Progenitor cell of endocrine pancreas (in vitro differentiated cells): Measurements from ENCODE around the gene HK1. TPM values are rescaled to one million over a fixed set of nuclear protein-coding genes. Genes with fewer than 3 reads are reported as not detected.

Source experiments
- DNase-seq: peaks from one replicate; pipeline ENCODE4 v3.0.0; 2021; ENCODE audit warnings: low spot score; ENCODE audit not compliant: unreplicated experiment
- H3K27ac Mint-ChIP-seq: 2 replicates; pipeline ENCODE4 v1.8.0; 2021; ENCODE audit warnings: mild to moderate bottlenecking, moderate library complexity, mixed read lengths
- H3K27me3 Mint-ChIP-seq: 2 replicates; pipeline ENCODE4 v1.8.0; 2021; ENCODE audit warnings: mixed read lengths
- H3K36me3 Mint-ChIP-seq: 2 replicates; pipeline ENCODE4 v1.8.0; 2022; ENCODE audit warnings: mixed read lengths; ENCODE audit not compliant: insufficient read depth
- H3K4me1 Mint-ChIP-seq: 2 replicates; pipeline ENCODE4 v1.8.0; 2021; ENCODE audit warnings: low read depth, mixed read lengths
- H3K4me3 Mint-ChIP-seq: 2 replicates; pipeline ENCODE4 v1.8.0; 2021; ENCODE audit warnings: low read depth, mild to moderate bottlenecking, moderate library complexity, mixed read lengths
- H3K9me3 Mint-ChIP-seq: 2 replicates; pipeline ENCODE4 v1.8.0; 2021; ENCODE audit warnings: low read depth, mixed read lengths
- long read RNA-seq: library from polyadenylated mRNA; unstranded; transcript quantifications from one replicate; pipeline ENCODE4 v2.0.0, GENCODE V29; 2020
- total RNA-seq: library from RNA; stranded (reverse); gene quantifications from 2 replicates; pipeline ENCODE4 v1.2.1, GENCODE V29; 2021
- TF ChIP-seq, protein P1 (sequence below): fragments of 200-600 bp; sonication (generic); IDR thresholded peaks from one replicate; pipeline ENCODE4 v1.5.0; 2021; ENCODE audit warnings: antibody characterized with exemption, mild to moderate bottlenecking; ENCODE audit not compliant: unreplicated experiment

The HK1 gene
- 32.5 and 35.6 TPM in 2 replicates for total RNA-seq
- long read RNA-seq, transcript HK1-202 (18 exons, 3,605 nt) = major isoform, 104 of 133 reads
- long read RNA-seq, partial matches to known transcripts = 16 of 133 reads
- long read RNA-seq, other reads (novel, unspliced or antisense) = 13 of 133 reads

DNA sequence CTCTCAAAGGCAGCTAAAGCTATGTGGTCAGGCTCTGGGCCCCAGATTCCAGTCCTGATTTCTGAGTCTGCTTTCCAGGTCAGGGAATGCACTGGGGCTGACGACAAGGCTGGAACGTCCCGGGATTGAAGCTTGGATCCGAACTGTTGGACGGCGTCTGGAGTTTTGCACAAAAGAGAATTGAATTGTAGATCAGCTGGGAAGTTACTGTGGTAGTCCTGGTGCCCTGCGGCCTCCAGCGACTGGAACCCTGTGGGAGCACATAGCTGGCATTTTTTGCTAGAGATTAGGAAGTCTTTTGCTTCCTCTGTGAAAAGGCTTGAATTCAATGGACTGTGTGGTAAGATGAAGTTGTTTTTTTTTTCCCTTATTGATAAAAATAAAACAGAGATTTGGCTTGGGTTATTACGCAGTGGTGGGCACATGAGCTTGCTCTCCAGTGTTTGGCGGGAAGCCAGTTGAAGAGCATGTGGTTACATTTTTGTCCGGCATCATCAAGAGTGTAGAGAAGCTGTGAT, at the start of gene HK1:
Gene HK1, plus strand, starts transcription at position 51 of the 518 bp plus-strand sequence.
- TF ChIP-seq, protein P1, sequence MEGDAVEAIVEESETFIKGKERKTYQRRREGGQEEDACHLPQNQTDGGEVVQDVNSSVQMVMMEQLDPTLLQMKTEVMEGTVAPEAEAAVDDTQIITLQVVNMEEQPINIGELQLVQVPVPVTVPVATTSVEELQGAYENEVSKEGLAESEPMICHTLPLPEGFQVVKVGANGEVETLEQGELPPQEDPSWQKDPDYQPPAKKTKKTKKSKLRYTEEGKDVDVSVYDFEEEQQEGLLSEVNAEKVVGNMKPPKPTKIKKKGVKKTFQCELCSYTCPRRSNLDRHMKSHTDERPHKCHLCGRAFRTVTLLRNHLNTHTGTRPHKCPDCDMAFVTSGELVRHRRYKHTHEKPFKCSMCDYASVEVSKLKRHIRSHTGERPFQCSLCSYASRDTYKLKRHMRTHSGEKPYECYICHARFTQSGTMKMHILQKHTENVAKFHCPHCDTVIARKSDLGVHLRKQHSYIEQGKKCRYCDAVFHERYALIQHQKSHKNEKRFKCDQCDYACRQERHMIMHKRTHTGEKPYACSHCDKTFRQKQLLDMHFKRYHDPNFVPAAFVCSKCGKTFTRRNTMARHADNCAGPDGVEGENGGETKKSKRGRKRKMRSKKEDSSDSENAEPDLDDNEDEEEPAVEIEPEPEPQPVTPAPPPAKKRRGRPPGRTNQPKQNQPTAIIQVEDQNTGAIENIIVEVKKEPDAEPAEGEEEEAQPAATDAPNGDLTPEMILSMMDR = no peak
- Mint-ChIP-seq H3K4me1 (peaks cover 6% of the 10 kb centered on the region), H3K9me3 (no peaks in the 10 kb centered on the region), H3K27me3 (peaks cover 10% of the 10 kb centered on the region), H3K4me3 (no peak within 1 kb of the TSS), H3K27ac (no peak within 1 kb of the TSS), H3K36me3 (no peaks in the 10 kb centered on the region)
- no peak for DNase-seq

DNA sequence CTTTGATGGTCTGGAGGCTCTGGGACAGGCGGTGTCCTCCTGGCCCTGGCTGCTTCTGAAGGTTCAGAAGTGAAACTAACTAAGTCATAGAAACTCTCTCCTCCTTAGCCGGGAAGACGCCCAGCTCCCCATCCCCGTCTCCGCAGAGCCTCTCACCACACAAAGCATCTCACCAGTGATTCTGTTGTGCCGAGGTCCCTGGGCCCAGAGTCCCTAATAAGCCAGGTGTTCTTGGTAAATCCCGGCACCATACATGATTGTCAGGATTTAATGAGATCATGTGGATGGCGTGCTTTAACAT, 48.7 kb upstream of the HK1 start:
- no peaks in the 10 kb centered on the region for H3K9me3 Mint-ChIP-seq
- H3K4me1 Mint-ChIP-seq = peaks cover 6% of the 10 kb centered on the region
- no peak overlapping the region for H3K4me3 Mint-ChIP-seq
- peaks cover 16% of the 10 kb centered on the region for H3K27me3 Mint-ChIP-seq
- TF ChIP-seq, protein P1 = no peak
- no peaks in the 10 kb centered on the region for H3K36me3 Mint-ChIP-seq
- no peak for DNase-seq
- H3K27ac Mint-ChIP-seq = no peak overlapping the region

DNA sequence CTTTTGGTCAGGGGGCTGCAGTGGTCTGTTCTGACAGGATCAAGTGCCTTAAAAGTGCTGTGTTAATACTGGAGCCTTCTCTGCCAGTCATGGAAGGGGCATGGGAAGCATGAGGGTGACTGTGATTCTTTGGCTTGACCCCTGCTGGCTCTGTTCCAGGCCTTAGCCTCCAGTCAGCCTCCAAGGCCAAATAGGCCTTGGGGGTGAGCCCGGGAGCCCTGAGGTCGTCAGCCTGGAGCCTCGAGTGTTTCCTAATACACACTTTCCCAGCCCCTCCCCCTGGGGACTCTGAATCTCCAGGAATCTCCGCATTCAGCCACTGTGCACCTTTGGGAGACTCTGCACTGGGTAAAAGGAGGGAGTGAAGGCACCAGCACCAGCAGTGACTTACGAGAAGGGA, 48.2 kb upstream of the HK1 start:
- Mint-ChIP-seq H3K9me3 (no peaks in the 10 kb centered on the region), H3K27me3 (peaks cover 14% of the 10 kb centered on the region), H3K36me3 (no peaks in the 10 kb centered on the region), H3K27ac (no peak overlapping the region), H3K4me3 (no peak overlapping the region), H3K4me1 (peaks cover 3% of the 10 kb centered on the region)
- TF ChIP-seq, protein P1 = no peak
- no peak for DNase-seq

DNA sequence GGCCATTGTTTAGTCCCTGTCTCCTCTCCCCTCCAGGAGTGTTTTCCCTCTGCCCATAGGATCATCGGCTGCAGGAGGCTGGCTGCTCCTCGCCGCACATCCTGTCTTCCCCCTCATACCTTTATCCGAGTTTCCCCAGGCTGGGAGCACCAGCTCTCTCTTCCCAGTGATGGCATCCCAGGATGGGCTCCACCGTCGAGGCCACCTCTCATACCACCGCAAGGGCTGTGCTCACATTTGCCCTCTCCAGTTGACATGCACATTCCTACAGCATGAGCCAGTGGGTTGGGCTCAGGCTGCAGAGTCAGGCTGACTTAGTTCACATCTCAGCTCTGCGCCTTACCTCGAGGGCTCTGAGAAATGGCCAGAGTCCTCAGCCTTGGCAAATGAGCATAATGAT, 46.0 kb upstream of the HK1 start:
- Mint-ChIP-seq H3K36me3 (no peaks in the 10 kb centered on the region), H3K4me1 (peaks cover 3% of the 10 kb centered on the region), H3K9me3 (no peaks in the 10 kb centered on the region), H3K4me3 (no peak overlapping the region), H3K27me3 (peaks cover 14% of the 10 kb centered on the region), H3K27ac (no peak overlapping the region)
- no peak for DNase-seq
- TF ChIP-seq, protein P1 = no peak

DNA sequence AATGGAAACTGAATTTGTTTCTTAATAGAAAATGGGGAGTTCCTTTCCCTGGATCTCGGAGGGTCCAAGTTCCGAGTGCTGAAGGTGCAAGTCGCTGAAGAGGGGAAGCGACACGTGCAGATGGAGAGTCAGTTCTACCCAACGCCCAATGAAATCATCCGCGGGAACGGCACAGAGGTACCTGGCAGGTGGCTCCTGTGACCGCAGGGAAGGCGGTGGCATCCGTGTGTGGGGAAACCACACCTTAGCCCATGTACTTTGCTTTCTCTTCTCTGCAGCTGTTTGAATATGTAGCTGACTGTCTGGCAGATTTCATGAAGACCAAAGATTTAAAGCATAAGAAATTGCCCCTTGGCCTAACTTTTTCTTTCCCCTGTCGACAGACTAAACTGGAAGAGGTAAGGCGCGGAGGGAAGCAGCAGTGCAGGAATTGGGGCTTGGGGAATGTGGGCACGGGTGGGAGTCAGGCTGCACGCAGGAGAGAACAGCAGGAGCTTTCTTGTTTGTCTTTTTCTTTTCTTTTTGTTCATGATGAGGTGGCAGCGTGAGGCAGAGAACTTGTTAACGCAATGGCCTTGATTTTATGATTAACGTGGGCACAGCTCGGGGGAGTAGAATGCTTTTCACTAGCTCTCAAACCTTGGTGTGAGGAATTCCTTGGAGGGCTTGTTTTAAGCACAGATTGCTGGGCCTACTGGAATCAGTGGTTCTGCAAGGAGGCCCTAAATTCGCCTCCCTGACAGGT, 45.4 kb upstream of the HK1 start:
- H3K27me3 Mint-ChIP-seq = peaks cover 18% of the 10 kb centered on the region
- no peak overlapping the region for H3K4me3 Mint-ChIP-seq
- no peak for DNase-seq
- no peaks in the 10 kb centered on the region for H3K9me3 Mint-ChIP-seq
- TF ChIP-seq, protein P1 = no peak
- no peaks in the 10 kb centered on the region for H3K36me3 Mint-ChIP-seq
- H3K4me1 Mint-ChIP-seq = peaks cover 3% of the 10 kb centered on the region
- no peak overlapping the region for H3K27ac Mint-ChIP-seq
